Activated T-cell treated with anti-CD3 and anti-CD28 coated beads, Interleukin-2, amount 50 U/mL, for 24 hours (primary cell): ENCODE results near the gene MXD1.
"Not testable (repeated sequence)": the region's sequence is repeated elsewhere in the genome, so short reads cannot be mapped to it uniquely, and the experiment has no call there.

ENCODE experiments used
- DNase-seq: peaks from one replicate; pipeline ENCODE4 v3.0.0-alpha.2; 2020
- H3K27ac Mint-ChIP-seq: 2 replicates; pipeline ENCODE4 v1.8.0; 2020; ENCODE audit warnings: mild to moderate bottlenecking, mixed read lengths
- H3K27me3 Mint-ChIP-seq: 2 replicates; pipeline ENCODE4 v1.8.0; 2020; ENCODE audit warnings: mixed read lengths
- H3K36me3 Mint-ChIP-seq: 2 replicates; pipeline ENCODE4 v1.8.0; 2020; ENCODE audit warnings: low read depth, mixed read lengths
- H3K4me1 Mint-ChIP-seq: 2 replicates; pipeline ENCODE4 v1.8.0; 2020; ENCODE audit warnings: low read depth, mixed read lengths
- H3K4me3 Mint-ChIP-seq: 2 replicates; pipeline ENCODE4 v1.8.0; 2020; ENCODE audit warnings: mild to moderate bottlenecking, moderate library complexity, mixed read lengths
- H3K9me3 Mint-ChIP-seq: 2 replicates; pipeline ENCODE4 v1.8.0; 2020; ENCODE audit warnings: mixed read lengths

The MXD1 gene, protein sequence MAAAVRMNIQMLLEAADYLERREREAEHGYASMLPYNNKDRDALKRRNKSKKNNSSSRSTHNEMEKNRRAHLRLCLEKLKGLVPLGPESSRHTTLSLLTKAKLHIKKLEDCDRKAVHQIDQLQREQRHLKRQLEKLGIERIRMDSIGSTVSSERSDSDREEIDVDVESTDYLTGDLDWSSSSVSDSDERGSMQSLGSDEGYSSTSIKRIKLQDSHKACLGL

DNA sequence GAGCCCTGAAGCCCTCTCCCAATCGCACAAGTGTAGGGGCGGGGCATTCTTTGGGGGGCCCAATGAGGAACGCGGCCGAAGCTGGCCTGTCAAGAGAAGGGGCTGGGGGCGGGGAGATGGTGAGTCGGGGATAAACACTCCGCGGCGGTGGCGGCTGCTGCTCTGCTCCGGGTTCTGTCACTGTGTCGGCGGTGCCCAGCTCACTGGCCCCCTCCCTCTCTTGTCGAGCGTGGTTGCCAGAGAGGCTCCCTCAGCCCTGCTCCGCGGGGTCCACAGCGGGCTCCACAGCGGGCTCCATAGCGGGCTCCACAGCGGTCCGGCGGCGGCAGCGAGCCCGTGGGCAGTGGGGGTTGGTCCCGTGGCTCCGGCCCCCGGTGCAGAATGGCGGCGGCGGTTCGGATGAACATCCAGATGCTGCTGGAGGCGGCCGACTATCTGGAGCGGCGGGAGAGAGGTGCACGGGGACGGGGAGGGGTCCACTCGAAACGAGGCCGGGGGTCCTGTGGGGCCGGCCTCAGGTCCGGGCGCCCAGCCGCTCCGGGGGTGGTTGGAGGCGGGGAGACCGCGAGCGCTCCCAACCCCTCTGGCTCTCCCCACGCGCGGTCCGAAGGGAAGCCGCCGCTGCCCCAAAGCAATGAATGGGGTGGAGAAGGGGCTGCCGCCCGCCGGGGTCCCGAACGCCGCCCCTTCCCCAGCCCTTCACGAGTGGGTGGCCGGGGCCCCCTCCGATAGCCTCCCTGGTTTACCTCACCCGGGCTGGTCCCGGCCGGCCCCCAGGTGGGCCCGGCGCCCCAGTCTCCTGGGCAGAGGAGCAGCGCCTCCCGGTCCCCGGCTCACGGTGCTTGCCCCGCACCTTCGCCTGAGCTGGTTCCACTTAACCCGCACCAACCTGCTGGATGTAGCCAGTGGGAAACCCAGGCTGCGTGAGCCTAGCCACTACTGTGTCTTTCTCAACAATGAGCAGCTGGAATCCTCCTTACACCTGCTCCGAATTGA lies at the start of gene MXD1:
MXD1 (plus strand) TSS at position 160 of the 996 bp plus-strand sequence; CDS start at position 382, 222 bp downstream.
- Mint-ChIP-seq H3K4me3 (peak within 1 kb of the TSS; percentile 86), H3K27me3 (no peaks in the 10 kb centered on the region), H3K36me3 (peaks cover 44% of the 10 kb centered on the region), H3K4me1 (peaks cover 41% of the 10 kb centered on the region), H3K9me3 (no peaks in the 10 kb centered on the region), H3K27ac (peak within 1 kb of the TSS; percentile 95)
- DNase-seq, result peak; percentile 99

DNA sequence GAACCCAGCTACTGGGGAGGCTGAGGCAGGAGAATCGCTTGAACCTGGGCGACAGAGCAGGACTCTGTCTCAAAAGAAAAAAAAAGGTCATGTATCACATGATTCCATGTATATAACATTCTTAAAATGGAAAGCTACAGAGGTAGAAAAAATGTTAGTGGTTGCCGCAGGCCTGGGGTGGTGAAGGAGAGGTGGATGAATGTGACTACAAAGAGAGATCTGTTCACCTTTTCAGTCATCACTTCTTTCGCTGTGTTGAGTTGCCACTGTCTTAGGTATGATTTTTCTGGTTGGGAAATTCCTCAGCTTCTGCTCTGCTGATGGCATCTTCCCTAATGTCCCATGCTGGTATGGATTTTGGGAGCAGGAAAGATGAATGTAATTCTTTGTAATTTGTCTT lies 26.5 kb upstream of the MXD1 start:
- peaks cover 8% of the 10 kb centered on the region for H3K4me1 Mint-ChIP-seq
- no peaks in the 10 kb centered on the region for H3K36me3 Mint-ChIP-seq
- H3K4me3 Mint-ChIP-seq, result no peak overlapping the region
- no peaks in the 10 kb centered on the region for H3K27me3 Mint-ChIP-seq
- no peak overlapping the region for H3K27ac Mint-ChIP-seq
- H3K9me3 Mint-ChIP-seq, result no peaks in the 10 kb centered on the region
- no peak for DNase-seq

DNA sequence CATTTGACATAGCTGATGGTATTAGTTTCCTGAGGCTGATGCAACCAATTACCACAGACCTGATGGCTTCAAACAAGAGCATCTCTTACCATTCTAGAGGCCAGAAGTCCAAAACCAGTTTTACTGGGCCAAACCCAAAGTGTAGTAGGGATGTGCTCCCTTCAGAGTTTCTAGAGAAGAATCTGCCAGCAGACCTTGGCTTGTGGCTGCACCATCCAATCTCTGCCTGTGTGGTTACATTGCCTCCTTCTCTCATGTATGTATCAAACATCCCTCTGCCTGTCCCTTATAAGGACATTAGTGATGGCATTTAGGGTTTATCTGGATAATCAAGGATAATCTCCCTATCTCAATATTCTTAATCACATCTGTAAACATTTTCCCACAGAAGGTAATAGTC lies 25.6 kb upstream of the MXD1 start:
- H3K9me3 Mint-ChIP-seq, result no peaks in the 10 kb centered on the region
- no peak for DNase-seq
- H3K4me3 Mint-ChIP-seq, result no peak overlapping the region
- H3K27ac Mint-ChIP-seq, result no peak overlapping the region
- H3K27me3 Mint-ChIP-seq, result no peaks in the 10 kb centered on the region
- H3K36me3 Mint-ChIP-seq, result peaks cover 6% of the 10 kb centered on the region
- peaks cover 12% of the 10 kb centered on the region for H3K4me1 Mint-ChIP-seq

DNA sequence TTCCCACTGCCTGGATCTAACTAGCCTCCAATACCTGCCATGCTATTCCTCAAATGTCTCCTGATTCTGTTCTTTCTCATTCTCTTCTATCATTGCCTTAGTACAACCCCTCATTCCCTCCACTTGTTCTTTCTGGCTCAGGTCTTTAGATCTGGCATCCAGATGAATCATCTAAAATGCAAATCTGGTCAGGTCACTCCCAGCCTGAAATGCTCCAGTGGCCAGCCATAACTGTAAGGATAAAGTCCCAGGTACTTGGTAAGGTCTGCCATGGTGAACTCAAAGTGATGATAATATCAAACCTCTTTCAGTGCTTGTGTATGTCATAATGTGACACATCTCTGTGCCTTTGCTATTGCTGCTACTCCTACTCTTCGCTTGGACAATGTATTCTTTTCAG lies 24.0 kb upstream of the MXD1 start:
- Mint-ChIP-seq H3K4me1 (peaks cover 25% of the 10 kb centered on the region), H3K9me3 (no peaks in the 10 kb centered on the region), H3K27me3 (no peaks in the 10 kb centered on the region), H3K27ac (no peak overlapping the region), H3K36me3 (peaks cover 22% of the 10 kb centered on the region), H3K4me3 (no peak overlapping the region)
- no peak for DNase-seq

DNA sequence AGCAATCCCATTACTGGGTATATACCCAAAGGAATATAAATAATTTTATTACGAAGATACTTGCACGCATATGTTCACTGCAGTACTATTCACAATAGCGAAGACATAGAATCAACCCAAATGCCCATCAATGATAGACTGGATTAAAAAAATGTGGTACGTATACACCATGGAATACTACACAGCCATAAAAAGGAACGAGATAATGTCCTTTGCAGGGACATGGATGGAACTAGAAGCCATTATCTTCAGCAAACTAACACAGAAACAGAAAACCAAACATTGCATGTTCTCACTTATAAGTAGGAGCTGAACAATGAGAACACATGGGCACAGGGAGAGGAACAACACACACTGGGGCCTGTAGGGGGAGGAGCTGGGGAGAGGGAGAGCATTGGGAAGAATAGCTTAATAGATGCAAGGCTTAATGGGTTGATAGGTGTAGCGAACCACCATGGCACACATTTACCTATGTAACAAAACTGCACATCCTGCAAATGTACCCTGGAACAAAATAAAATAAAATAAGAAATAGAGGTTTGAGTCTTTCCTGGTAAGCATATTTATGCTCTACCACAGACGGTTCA lies 22.0 kb upstream of the MXD1 start:
- Mint-ChIP-seq H3K4me1 (peaks cover 37% of the 10 kb centered on the region), H3K36me3 (peaks cover 42% of the 10 kb centered on the region), H3K4me3 (peak overlapping the region; percentile 99), H3K27ac (peak overlapping the region; percentile 99)
- H3K9me3 Mint-ChIP-seq, DNase-seq, H3K27me3 Mint-ChIP-seq: not testable (repeated sequence)

DNA sequence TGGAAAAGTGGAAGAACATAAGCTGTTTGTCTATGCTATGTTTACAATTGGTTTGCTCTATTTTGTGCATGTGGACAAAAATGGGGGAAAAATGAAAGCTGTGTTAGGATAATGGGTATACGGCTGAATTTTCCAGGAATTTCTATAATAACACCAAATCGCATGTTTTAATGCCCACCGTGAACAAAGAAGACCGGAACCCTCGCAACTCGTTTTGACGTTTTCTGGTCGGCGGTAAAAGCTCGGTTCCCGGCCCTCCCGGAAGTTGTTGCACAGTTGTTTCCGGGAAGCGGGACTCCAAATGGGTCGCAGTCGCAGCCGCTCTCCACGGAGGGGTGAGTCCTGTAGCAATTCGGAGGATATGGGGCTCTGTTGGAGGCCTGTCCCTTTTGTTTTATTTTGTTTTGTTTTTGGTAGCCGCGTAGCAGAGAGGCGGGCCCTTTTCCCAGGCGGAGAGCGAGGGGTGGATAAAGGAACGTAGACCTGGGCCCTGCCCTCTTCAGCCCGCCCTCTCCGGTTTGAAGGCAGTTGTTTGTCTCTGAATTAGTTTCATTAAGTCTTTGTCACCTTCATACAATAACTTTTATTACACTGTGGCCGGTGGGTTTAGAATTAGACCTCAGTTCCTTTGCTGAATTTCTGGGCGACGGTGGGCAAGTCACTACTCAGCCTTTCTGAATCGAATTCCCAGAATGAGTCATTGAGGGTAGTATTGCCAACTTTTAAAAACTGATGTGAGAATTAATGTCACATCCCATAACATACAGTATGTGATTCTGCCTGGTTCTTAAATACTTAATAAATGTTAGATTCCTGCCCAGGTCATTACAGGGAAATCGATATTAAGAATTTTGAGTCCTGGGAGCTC lies 21.0 kb upstream of the MXD1 start, which contains the start of gene SNRNP27:
SNRNP27 (plus strand) TSS at position 273 of the 868 bp plus-strand sequence; CDS start at position 302, 29 bp downstream.
- peaks cover 42% of the 10 kb centered on the region for H3K4me1 Mint-ChIP-seq
- DNase-seq, result peak; percentile 90

DNA sequence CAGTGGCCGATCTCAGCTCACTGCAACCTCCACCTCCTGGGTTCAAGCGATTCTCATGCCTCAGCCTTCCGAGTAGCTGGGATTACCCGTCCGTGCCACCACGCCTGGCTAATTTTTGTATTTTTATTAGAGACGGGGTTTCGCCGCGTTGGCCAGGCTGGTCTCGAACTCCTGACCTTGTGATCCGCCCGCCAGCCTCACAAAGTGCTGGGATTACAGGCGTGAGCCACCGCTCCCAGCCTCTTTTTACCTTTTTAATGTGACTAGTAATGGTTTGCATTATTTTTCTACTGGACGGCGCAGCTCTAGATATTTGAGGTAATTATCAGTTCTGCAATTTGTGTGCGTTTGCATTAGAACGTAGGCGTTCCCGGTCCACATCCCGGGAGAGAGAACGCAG lies 20.2 kb upstream of the MXD1 start:
- Mint-ChIP-seq H3K36me3 (peaks cover 59% of the 10 kb centered on the region), H3K4me1 (peaks cover 45% of the 10 kb centered on the region), H3K4me3 (peak overlapping the region; percentile 99), H3K27ac (peak overlapping the region; percentile 99)
- not testable (repeated sequence) for H3K9me3 Mint-ChIP-seq, H3K27me3 Mint-ChIP-seq, DNase-seq

More for the DNA sequence above, 21.0 kb upstream of the MXD1 start, which contains the start of gene SNRNP27:
- Mint-ChIP-seq H3K27ac (peak within 1 kb of the TSS; percentile 99), H3K9me3 (no peaks in the 10 kb centered on the region), H3K4me3 (peak within 1 kb of the TSS; percentile 99), H3K27me3 (no peaks in the 10 kb centered on the region), H3K36me3 (peaks cover 52% of the 10 kb centered on the region)

DNA sequence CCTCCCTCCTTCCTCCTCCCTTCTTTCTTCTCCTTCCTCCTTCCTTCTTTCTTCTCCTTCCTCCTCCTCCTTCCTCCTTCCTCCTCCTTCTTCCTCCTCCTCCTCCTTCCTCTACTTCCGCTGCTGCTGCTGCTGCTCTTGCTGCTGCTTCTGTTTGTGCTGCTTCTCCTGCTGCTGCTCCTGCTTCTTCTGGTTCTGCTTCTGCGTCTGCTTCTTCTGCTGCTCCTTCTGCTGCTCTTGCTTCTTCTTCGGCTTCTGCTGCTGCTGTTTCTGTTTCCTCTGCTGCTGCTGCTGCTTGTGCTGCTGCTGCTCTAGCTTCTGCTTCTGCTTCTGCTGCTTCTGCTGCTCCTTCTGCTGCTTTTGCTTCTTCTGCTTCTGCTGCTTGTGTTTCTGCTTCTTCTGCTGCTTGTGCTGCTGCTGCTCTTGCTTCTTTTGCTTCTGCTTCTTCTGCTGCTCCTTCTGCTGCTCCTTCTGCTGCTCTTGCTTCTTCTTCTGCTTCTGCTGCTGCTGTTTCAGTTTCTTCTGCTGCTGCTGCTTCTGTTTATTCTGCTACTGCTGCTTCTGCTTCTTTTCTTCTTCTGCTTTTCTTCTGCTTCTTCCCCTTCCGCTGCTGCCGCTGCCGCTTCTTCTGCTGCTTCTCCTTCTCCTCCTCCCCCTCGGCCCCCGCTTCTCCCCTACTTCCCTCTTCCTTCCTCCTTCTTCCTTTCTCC lies 12.5 kb upstream of the MXD1 start:
- H3K36me3 Mint-ChIP-seq, result peaks cover 78% of the 10 kb centered on the region
- H3K27ac Mint-ChIP-seq, result peak overlapping the region; percentile 81
- H3K4me3 Mint-ChIP-seq, result peak overlapping the region; percentile 73
- no peaks in the 10 kb centered on the region for H3K27me3 Mint-ChIP-seq
- H3K9me3 Mint-ChIP-seq, result no peaks in the 10 kb centered on the region
- DNase-seq, result peak; percentile 36
- peaks cover 55% of the 10 kb centered on the region for H3K4me1 Mint-ChIP-seq

DNA sequence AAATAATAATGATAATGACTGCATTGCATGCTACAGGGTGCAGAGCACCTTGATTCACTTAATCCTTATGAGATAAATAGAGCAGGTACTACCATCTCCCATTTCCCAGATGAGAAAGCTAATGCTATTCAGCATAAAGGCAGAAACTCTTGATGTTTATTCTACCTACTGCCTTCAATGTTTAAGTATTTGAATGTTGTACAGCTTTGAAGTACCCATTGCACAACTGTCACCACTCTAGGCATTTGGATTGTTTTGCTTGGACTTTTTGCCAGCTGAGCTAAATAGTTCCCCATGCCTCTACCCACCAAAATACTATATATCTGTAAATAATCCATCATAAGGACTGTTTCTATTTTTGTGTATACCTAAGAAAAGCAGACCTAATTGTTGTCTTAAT lies 7.7 kb upstream of the MXD1 start:
- Mint-ChIP-seq H3K36me3 (peaks cover 69% of the 10 kb centered on the region), H3K27me3 (no peaks in the 10 kb centered on the region), H3K9me3 (no peaks in the 10 kb centered on the region), H3K4me3 (no peak overlapping the region), H3K27ac (no peak overlapping the region), H3K4me1 (peaks cover 24% of the 10 kb centered on the region)
- DNase-seq, result no peak

DNA sequence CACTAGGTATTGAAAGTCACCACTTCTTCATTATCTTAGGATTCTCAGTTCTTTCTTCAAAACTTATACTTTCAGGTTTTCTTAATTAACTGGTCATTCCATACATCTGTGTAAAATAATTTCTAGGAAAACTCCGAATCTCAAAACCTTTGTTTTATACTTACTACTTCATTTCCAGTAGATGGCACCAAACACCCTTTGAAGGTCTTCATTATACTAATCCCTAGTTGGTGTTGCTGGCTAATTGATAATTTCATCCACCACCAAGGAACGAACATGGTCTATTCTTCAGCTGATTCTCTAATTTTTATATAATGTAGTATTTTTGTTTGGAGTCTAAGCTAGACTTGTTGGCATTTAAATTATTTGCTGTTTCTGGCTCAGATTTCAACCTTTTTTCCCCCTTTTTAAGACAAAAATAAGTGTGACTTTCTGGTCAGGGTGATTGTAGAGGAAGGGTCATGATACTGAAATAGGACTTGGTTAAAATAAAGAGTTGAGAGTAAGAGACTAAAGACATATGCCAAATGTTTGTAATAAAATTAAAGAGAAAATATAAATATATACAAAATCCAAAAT lies 2.8 kb upstream of the MXD1 start:
- Mint-ChIP-seq H3K36me3 (peaks cover 52% of the 10 kb centered on the region), H3K9me3 (no peaks in the 10 kb centered on the region), H3K4me1 (peaks cover 30% of the 10 kb centered on the region), H3K27me3 (no peaks in the 10 kb centered on the region), H3K4me3 (no peak overlapping the region), H3K27ac (peak overlapping the region; percentile 57)
- no peak for DNase-seq

DNA sequence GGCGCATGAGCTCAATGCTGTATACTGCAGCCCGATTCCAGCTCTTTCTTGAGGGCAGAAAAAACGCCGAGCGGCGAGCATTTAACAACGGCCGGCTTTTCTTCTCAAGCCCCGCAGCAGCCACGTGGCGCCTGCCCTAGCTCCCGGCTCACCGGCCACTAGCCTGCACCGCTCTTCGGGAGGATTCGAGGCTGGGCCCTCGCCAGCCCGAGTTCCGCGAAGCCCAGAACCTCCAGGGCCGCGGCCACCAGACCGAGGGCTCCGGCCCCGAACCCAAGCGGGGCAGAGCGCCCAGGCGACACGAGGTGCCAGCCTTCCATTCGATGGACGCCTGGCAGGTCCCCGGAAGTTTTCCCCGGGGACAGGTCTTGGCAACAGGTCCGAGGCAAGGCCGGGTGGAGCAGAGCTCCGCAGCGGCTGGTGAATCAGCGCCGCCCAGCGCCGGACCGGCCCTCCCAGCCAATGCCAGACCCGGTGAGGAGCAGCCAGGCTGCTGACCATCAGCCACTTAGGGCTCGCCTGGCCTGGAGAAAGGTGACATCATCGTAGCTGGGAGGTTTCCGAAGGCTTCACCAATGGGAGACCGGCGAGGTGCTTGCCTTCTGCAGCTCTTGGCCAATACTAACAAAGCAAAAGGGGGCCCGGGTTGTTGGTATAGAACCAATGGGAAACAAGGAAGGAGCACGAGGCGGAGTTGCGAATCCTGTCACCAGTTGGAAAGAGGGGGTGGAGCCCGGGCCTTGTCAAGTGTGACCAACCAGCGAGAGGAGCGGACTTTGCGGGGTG lies 552 bp upstream of the MXD1 start:
- Mint-ChIP-seq H3K9me3 (no peaks in the 10 kb centered on the region), H3K36me3 (peaks cover 44% of the 10 kb centered on the region)
- DNase-seq, result no peak

DNA sequence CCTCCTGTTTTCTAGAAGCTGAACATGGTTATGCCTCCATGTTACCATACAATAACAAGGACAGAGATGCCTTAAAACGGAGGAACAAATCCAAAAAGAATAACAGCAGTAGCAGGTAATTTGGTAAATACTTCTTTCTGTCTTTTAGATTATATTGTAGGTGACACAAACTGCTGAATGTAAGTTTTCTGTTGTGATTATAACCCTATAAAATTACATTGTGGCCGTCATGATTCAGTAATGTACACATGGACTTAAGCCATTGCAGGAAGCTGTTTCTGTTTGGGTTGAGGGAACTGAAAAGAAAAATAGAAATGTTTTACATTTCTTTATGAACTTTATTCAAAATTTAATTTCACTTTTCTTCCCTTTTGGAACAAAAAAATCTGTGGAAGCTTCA lies 1.2 kb downstream of the MXD1 start:
- no peak for DNase-seq
- H3K27me3 Mint-ChIP-seq, result no peaks in the 10 kb centered on the region
- peaks cover 47% of the 10 kb centered on the region for H3K36me3 Mint-ChIP-seq
- H3K4me3 Mint-ChIP-seq, result peak overlapping the region; percentile 74
- H3K4me1 Mint-ChIP-seq, result peaks cover 41% of the 10 kb centered on the region
- no peaks in the 10 kb centered on the region for H3K9me3 Mint-ChIP-seq
- H3K27ac Mint-ChIP-seq, result peak overlapping the region; percentile 28

More for the DNA sequence above, 552 bp upstream of the MXD1 start:
- H3K4me3 Mint-ChIP-seq, result peak overlapping the region; percentile 86
- peaks cover 41% of the 10 kb centered on the region for H3K4me1 Mint-ChIP-seq
- H3K27ac Mint-ChIP-seq, result peak overlapping the region; percentile 95
- H3K27me3 Mint-ChIP-seq, result no peaks in the 10 kb centered on the region
